HL-60 (cell line): ENCODE measurements around the gene SLC22A2.

Experiments
- GABPA ChIP-seq: IDR thresholded peaks from 2 replicates; pipeline ENCODE4 v1.6.1; 2012; ENCODE audit warnings: low read depth
- POLR2AphosphoS5 ChIP-seq: IDR thresholded peaks from 2 replicates; pipeline ENCODE4 v1.6.1; 2012; ENCODE audit warnings: low read depth
- SPI1 ChIP-seq: IDR thresholded peaks from 2 replicates; pipeline ENCODE4 v1.6.1; 2012; ENCODE audit warnings: low read depth, mild to moderate bottlenecking, borderline replicate concordance
- TF ChIP-seq, protein P1 (sequence below): IDR thresholded peaks from one replicate; pipeline ENCODE4 v1.5.1; 2011; ENCODE audit warnings: low read length, control low read depth, inconsistent platforms; ENCODE audit not compliant: insufficient read depth

- TF ChIP-seq, protein P1, sequence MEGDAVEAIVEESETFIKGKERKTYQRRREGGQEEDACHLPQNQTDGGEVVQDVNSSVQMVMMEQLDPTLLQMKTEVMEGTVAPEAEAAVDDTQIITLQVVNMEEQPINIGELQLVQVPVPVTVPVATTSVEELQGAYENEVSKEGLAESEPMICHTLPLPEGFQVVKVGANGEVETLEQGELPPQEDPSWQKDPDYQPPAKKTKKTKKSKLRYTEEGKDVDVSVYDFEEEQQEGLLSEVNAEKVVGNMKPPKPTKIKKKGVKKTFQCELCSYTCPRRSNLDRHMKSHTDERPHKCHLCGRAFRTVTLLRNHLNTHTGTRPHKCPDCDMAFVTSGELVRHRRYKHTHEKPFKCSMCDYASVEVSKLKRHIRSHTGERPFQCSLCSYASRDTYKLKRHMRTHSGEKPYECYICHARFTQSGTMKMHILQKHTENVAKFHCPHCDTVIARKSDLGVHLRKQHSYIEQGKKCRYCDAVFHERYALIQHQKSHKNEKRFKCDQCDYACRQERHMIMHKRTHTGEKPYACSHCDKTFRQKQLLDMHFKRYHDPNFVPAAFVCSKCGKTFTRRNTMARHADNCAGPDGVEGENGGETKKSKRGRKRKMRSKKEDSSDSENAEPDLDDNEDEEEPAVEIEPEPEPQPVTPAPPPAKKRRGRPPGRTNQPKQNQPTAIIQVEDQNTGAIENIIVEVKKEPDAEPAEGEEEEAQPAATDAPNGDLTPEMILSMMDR = no peak
- TF ChIP-seq POLR2AphosphoS5 = no peak
- TF ChIP-seq SPI1 = no peak
- no peak for TF ChIP-seq GABPA
Observed at GRCh38 chr6:160188773-160189172, 69.8 kb downstream of the SLC22A2 start.
